Spleen (tissue), 11 donors: Measurements from ENCODE around the gene NPHS1. TPM values are rescaled to one million over a fixed set of nuclear protein-coding genes. Genes with fewer than 3 reads are reported as not detected.
"Not testable (repeated sequence)": the region's sequence is repeated elsewhere in the genome, so short reads cannot be mapped to it uniquely, and the experiment has no call there.

Experiments
- DNase-seq: peaks from one replicate; pipeline ENCODE4 v3.0.0-alpha.2; 2020
- H3K27ac ChIP-seq, 8 donors: fragments of 200-600 bp; sonication (generic) in 7 of 8; 1 replicate in 4 of 8; 2 replicates in 4 of 8; pipeline versions ENCODE4 v1.5.0 to v1.8.0; 2016 to 2021; ENCODE audit warnings: inconsistent platforms in 4 of 8, mild to moderate bottlenecking in 4 of 8, moderate library complexity in 1 of 8
- H3K27me3 ChIP-seq, 7 donors: fragments of 200-600 bp; sonication (generic) in 6 of 7; replicated peaks in 1 of 7; 1 replicate in 4 of 7; 2 replicates in 3 of 7; pipeline versions ENCODE4 v1.5.0 to v1.8.0; 2016 to 2021; ENCODE audit warnings: inconsistent platforms in 3 of 7, mild to moderate bottlenecking in 1 of 7
- H3K36me3 ChIP-seq, 6 donors: fragments of 200-600 bp; sonication (generic) in 5 of 6; 1 replicate in 4 of 6; 2 replicates in 2 of 6; pipeline versions ENCODE4 v1.5.0 to v1.8.0; 2016 to 2021; ENCODE audit warnings: inconsistent platforms in 2 of 6
- H3K4me1 ChIP-seq, 6 donors: fragments of 200-600 bp; sonication (generic) in 5 of 6; 1 replicate in 3 of 6; 2 replicates in 3 of 6; pipeline versions ENCODE4 v1.5.0 to v1.8.0; 2016 to 2021; ENCODE audit warnings: inconsistent platforms in 3 of 6
- H3K4me3 ChIP-seq, 8 donors: fragments of 200-600 bp; sonication (generic) in 7 of 8; 1 replicate in 4 of 8; 2 replicates in 4 of 8; pipeline versions ENCODE4 v1.5.0 to v1.8.0; 2016 to 2021; ENCODE audit warnings: inconsistent platforms in 4 of 8, mild to moderate bottlenecking in 4 of 8, moderate library complexity in 2 of 8
- H3K9me3 ChIP-seq, 8 donors: fragments of 200-600 bp; sonication (generic) in 7 of 8; 1 replicate in 4 of 8; 2 replicates in 4 of 8; pipeline versions ENCODE4 v1.5.0 to v1.8.0; 2016 to 2021; ENCODE audit warnings: inconsistent platforms in 4 of 8
- CTCF ChIP-seq, 11 experiments: fragments of 200-600 bp in 7 of 11; fragments of 450-650 bp in 4 of 11; sonication (generic) in 4 of 11; IDR thresholded peaks in 8 of 11; conservative IDR thresholded peaks in 3 of 11; 1 replicate in 7 of 11; 2 replicates in 4 of 11; pipeline versions ENCODE4 v1.4.0 to v1.8.0; 2016 to 2021; ENCODE audit warnings: antibody characterized with exemption in 11 of 11, inconsistent platforms in 4 of 11, mild to moderate bottlenecking in 1 of 11
- POLR2A ChIP-seq, 3 donors: fragments of 450-650 bp; IDR thresholded peaks; one replicate each; pipeline ENCODE4 v1.5.1; 2017; ENCODE audit warnings: antibody characterized with exemption in 3 of 3, mild to moderate bottlenecking in 1 of 3
- POLR2AphosphoS5 ChIP-seq, 3 donors: sonication (generic); formaldehyde crosslinking; IDR thresholded peaks; one replicate each; pipeline ENCODE4 v1.5.1; 2017; ENCODE audit warnings: antibody characterized with exemption in 3 of 3
- WGBS, 5 donors: extraction: QIAGEN DNeasy Blood & Tissue Kit in 3 of 5; methylation state at CpG; one replicate each; pipeline versions ENCODE4 v1.1.5 to v1.1.7; 2013 to 2018; 5-methylcytosine and 5-hydroxymethylcytosine counted together
- intact Hi-C: fragments of 100-400 bp; cut with DNase I; formaldehyde crosslinking; loops from one replicate; pipeline ENCODE4 v1.15.0; 2023; ENCODE audit warnings: low total_unique reads
- polyA plus RNA-seq, 3 donors: library from polyadenylated mRNA; stranded (reverse); fragments of 200-250 nt; gene quantifications; one replicate each; pipeline ENCODE4 v1.2.1, GENCODE V29; 2013
- total RNA-seq, 7 donors: library from RNA; depleted of rRNA in 3 of 7; stranded (reverse); fragments of >200 nt in 3 of 7; fragmentation: NEBNext Ultra II Directional in 4 of 7; extraction: Animal tissue kit (Norgen Biotek cat#: 25700) in 4 of 7; gene quantifications; one replicate each; pipeline versions ENCODE4 v1.1.0 to v1.2.1, GENCODE V29; 2016 to 2021
- donor health status: healthy with polysubstance abuse.
- donor health status: DM: no; HTN: no; CAD: no; lungs with moderate emphysema.
- donor health status: DM: no; HTN: no; CAD: no.
- donor health status: Bipolar disorder and iron deficiency.
- donor health status: healthy.
- donor health status: DM: no; HTN: no; CAD: no.
- donor health status: DM: yes; HTN: yes; CAD: no.

The NPHS1 gene
- total and polyA plus RNA-seq, 10 donors = 0.10 to 0.60 (median 0.20) TPM; not detected in 5

GRCh38 chr19:35896643-35897040 lies 44.3 kb upstream of the NPHS1 start:
- H3K4me3 ChIP-seq = no peak overlapping the region
- peak overlapping the region in 2 of 8 donors; percentile 96 to 97 for H3K27ac ChIP-seq
- H3K9me3 ChIP-seq = no peaks in the 10 kb centered on the region
- no peaks in the 10 kb centered on the region for H3K27me3 ChIP-seq
- DNase-seq = no peak
- H3K36me3 ChIP-seq = peaks cover 0 to 67% (median 59%) of the 10 kb centered on the region in 6 donors
- WGBS, 5 donors = 92 to 98% (median 95%) methylated on average over 11 to 13 of the region's 13 CpGs
- intact Hi-C loops = no loop called here
- peaks cover 14 to 52% (median 35%) of the 10 kb centered on the region in 6 donors for H3K4me1 ChIP-seq
- TF ChIP-seq CTCF (IDR thresholded peaks at IDR 0.05 in 8 of 11, conservative IDR thresholded peaks at IDR 0.05 in 3 of 11) (no peak), POLR2A (IDR thresholded peaks at IDR 0.05) (no peak), POLR2AphosphoS5 (IDR thresholded peaks at IDR 0.05) (peak in 1 of 3 donors; percentile 26)

- intact Hi-C loops = no loop called here
- H3K9me3 ChIP-seq = no peaks in the 10 kb centered on the region
- H3K27ac ChIP-seq = peak overlapping the region in 2 of 8 donors; percentile 14 to 96
- H3K36me3 ChIP-seq = peaks cover 0 to 72% (median 65%) of the 10 kb centered on the region in 6 donors
- H3K4me1 ChIP-seq = peaks cover 9 to 47% (median 30%) of the 10 kb centered on the region in 6 donors
- no peak overlapping the region for H3K4me3 ChIP-seq
- DNase-seq = no peak
- TF ChIP-seq POLR2AphosphoS5 (IDR thresholded peaks at IDR 0.05) = peak in 2 of 3 donors; percentile 14 to 17
- TF ChIP-seq POLR2A (IDR thresholded peaks at IDR 0.05) = no peak
- no peaks in the 10 kb centered on the region for H3K27me3 ChIP-seq
- WGBS, 5 donors = 86 to 95% (median 94%) methylated on average over 14 to 21 of the region's 21 CpGs
Observed at GRCh38 chr19:35895911-35896642, 43.8 kb upstream of the NPHS1 start.

GRCh38 chr19:35894342-35894741 lies 42.0 kb upstream of the NPHS1 start:
- 94 to 100% (median 98%) methylated on average over 2 of the region's 2 CpGs for WGBS, 5 donors
- Histone ChIP-seq H3K4me3 (no peak overlapping the region), H3K9me3 (no peaks in the 10 kb centered on the region), H3K36me3 (peaks cover 5 to 90% (median 82%) of the 10 kb centered on the region in 6 donors), H3K27me3 (no peaks in the 10 kb centered on the region), H3K27ac (no peak overlapping the region), H3K4me1 (peaks cover 7 to 40% (median 25%) of the 10 kb centered on the region in 6 donors)
- intact Hi-C loops = no loop called here
- no peak for TF ChIP-seq POLR2A (IDR thresholded peaks at IDR 0.05)
- TF ChIP-seq CTCF (IDR thresholded peaks at IDR 0.05 in 8 of 11, conservative IDR thresholded peaks at IDR 0.05 in 3 of 11) = no peak
- TF ChIP-seq POLR2AphosphoS5 (IDR thresholded peaks at IDR 0.05) = no peak
- no peak for DNase-seq

- H3K4me1 ChIP-seq = peaks cover 0 to 16% (median 5%) of the 10 kb centered on the region in 6 donors
- peaks cover 5 to 100% (median 96%) of the 10 kb centered on the region in 6 donors for H3K36me3 ChIP-seq
- H3K9me3 ChIP-seq, H3K27me3 ChIP-seq, H3K27ac ChIP-seq, H3K4me3 ChIP-seq, DNase-seq, intact Hi-C loops: not testable (repeated sequence)
- WGBS, 5 donors = 93 to 99% (median 97%) methylated on average over 3 of the region's 3 CpGs
Observed at GRCh38 chr19:35891819-35892218, 39.5 kb upstream of the NPHS1 start.

GRCh38 chr19:35890113-35890650 lies 37.9 kb upstream of the NPHS1 start:
- Histone ChIP-seq H3K9me3 (no peaks in the 10 kb centered on the region), H3K36me3 (peaks cover 5 to 97% (median 82%) of the 10 kb centered on the region in 6 donors), H3K4me1 (peaks cover 0 to 4% (median 0%) of the 10 kb centered on the region in 6 donors), H3K27ac (no peak overlapping the region), H3K27me3 (no peaks in the 10 kb centered on the region), H3K4me3 (no peak overlapping the region)
- TF ChIP-seq POLR2AphosphoS5 (IDR thresholded peaks at IDR 0.05) (no peak), POLR2A (IDR thresholded peaks at IDR 0.05) (no peak), CTCF (IDR thresholded peaks at IDR 0.05 in 8 of 11, conservative IDR thresholded peaks at IDR 0.05 in 3 of 11) (no peak)
- no peak for DNase-seq
- 91 to 96% (median 92%) methylated on average over 13 of the region's 13 CpGs for WGBS, 5 donors
- intact Hi-C loops = no loop called here
